GM23338 (cell line): ENCODE data around the gene FSHB. TPM values are rescaled to one million over a fixed set of nuclear protein-coding genes. Genes with fewer than 3 reads are reported as not detected.

Experiments used
- CTCF ChIP-seq, 2 experiments: fragments of 200-600 bp in 1 of 2; sonication (generic) in 1 of 2; conservative IDR thresholded peaks; 2 replicates each; pipeline versions ENCODE4 v1.5.1 to v1.6.1; 2016 to 2017; ENCODE audit warnings: antibody characterized with exemption in 2 of 2, low read depth in 2 of 2, mild to moderate bottlenecking in 2 of 2, moderate library complexity in 1 of 2
- ETS1 ChIP-seq: IDR thresholded peaks from 2 replicates; pipeline ENCODE4 v1.6.1; 2016; ENCODE audit warnings: antibody characterized with exemption
- REST ChIP-seq: IDR thresholded peaks from one replicate; pipeline ENCODE4 v1.6.1; 2018; ENCODE audit warnings: antibody characterized with exemption; ENCODE audit not compliant: unreplicated experiment
- ZNF114 ChIP-seq: fragments of 250-450 bp; sonication (Bioruptor Pico); IDR thresholded peaks from 2 replicates; pipeline ENCODE4 v1.5.0; 2020; ENCODE audit warnings: mild to moderate bottlenecking, moderate library complexity
- ZNF331 ChIP-seq: fragments of 250-450 bp; sonication (Bioruptor Pico); IDR thresholded peaks from 2 replicates; pipeline ENCODE4 v1.5.0; 2020; ENCODE audit warnings: low read depth, mild to moderate bottlenecking, moderate library complexity
- ZNF462 ChIP-seq: fragments of 250-450 bp; sonication (Bioruptor Pico); IDR thresholded peaks from 2 replicates; pipeline ENCODE4 v1.5.0; 2020; ENCODE audit warnings: mild to moderate bottlenecking, moderate library complexity
- polyA plus RNA-seq: library from polyadenylated mRNA; unstranded; fragments of >200 nt; fragmentation: Nextera tagmentation; extraction: Ambion mirVana; gene quantifications from 2 replicates; pipeline ENCODE4 v1.2.1, GENCODE V29; 2016
- total RNA-seq: library from RNA; depleted of rRNA; stranded (reverse); fragments of >200 nt; shearing (Covaris generic); gene quantifications from 2 replicates; pipeline ENCODE4 v1.2.3, GENCODE V29; 2014

FSHB gene
- total and polyA plus RNA-seq, 2 experiments from 2014 or later: not detected

- TF ChIP-seq ZNF462 (no peak), CTCF (conservative IDR thresholded peaks at IDR 0.05; ENCODE audit: low read depth in 2 of 2) (no peak), ZNF114 (no peak), ETS1 (no peak), REST (no peak), ZNF331 (CRISPR knock-in tag) (no peak)
Observed at GRCh38 chr11:30210357-30210756, 20.5 kb upstream of the FSHB start (continued).
